ENCODE measurements around the gene PLCD4. TPM values are rescaled to one million over a fixed set of nuclear protein-coding genes. Genes with fewer than 3 reads are reported as not detected.

PLCD4 gene
- polyA plus RNA-seq, 3 donors, result 0.04 to 0.05 TPM; not detected in 1

DNA sequence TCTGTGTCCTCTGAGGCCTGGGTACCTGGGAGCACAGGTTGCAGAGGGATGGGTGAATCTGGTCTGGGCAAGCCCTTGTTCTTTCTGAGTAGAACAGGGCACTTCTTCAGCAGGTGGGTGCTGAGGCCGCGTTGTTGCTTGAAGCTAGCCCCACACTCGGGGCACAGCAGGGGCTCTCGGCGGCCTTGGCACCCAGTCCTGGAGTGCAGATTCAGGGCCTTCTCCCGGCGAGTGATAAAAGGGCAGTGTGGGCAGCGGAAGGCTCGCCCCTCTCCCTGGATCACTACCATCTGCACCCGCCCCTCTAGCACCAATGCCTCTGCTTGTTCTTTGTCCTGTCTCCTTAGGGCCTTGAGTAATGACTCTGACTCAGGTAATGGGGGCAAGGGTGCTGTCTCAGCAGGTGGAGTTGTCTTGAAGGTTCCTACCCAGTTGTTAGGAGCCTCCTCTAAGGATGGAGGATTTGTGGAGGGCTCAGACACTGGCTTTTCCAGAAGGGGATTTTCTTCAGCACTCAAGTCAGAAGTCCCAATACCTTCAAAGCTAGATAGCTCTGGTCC is 36.1 kb downstream of the PLCD4 start:
- no peak overlapping the region for H3K27ac Mint-ChIP-seq
- Histone ChIP-seq H3K4me1 (ENCODE audit: control insufficient read depth in 1 of 2, insufficient read depth in 2 of 2, low read length in 2 of 2) (no peaks in the 10 kb centered on the region), H3K36me3 (replicated peaks in 1 of 2; ENCODE audit: control insufficient read depth in 1 of 2, insufficient read depth in 2 of 2, low read length in 2 of 2) (peaks cover 82 to 97% of the 10 kb centered on the region in 2 donors), H3K27ac (ENCODE audit: low read depth in 1 of 2, low read length in 2 of 2) (no peak overlapping the region), H3K9me3 (replicated peaks in 1 of 2; ENCODE audit: control insufficient read depth in 1 of 2, insufficient read depth in 1 of 2, low read length in 2 of 2) (no peaks in the 10 kb centered on the region), H4K20me1 (ENCODE audit: insufficient read depth, low read length) (peaks cover 3% of the 10 kb centered on the region), H3K4me3 (replicated peaks in 1 of 3; ENCODE audit: low read depth in 2 of 3, low read length in 3 of 3) (no peak overlapping the region), H2AFZ (ENCODE audit: insufficient read depth, low read depth, low read length, poor library complexity, severe bottlenecking) (no peak overlapping the region), H3K79me2 (ENCODE audit: insufficient read depth, low read length) (no peaks in the 10 kb centered on the region), H3K27me3 (ENCODE audit: control insufficient read depth in 2 of 2, insufficient read depth in 2 of 2, low read length in 2 of 2) (no peaks in the 10 kb centered on the region), H3K4me2 (replicated peaks; ENCODE audit: extremely low read depth, low read length, poor library complexity, severe bottlenecking) (no peak overlapping the region), H3K9ac (ENCODE audit: insufficient read depth, low read length, poor library complexity, severe bottlenecking) (no peak overlapping the region)
- TF ChIP-seq, protein P1, sequence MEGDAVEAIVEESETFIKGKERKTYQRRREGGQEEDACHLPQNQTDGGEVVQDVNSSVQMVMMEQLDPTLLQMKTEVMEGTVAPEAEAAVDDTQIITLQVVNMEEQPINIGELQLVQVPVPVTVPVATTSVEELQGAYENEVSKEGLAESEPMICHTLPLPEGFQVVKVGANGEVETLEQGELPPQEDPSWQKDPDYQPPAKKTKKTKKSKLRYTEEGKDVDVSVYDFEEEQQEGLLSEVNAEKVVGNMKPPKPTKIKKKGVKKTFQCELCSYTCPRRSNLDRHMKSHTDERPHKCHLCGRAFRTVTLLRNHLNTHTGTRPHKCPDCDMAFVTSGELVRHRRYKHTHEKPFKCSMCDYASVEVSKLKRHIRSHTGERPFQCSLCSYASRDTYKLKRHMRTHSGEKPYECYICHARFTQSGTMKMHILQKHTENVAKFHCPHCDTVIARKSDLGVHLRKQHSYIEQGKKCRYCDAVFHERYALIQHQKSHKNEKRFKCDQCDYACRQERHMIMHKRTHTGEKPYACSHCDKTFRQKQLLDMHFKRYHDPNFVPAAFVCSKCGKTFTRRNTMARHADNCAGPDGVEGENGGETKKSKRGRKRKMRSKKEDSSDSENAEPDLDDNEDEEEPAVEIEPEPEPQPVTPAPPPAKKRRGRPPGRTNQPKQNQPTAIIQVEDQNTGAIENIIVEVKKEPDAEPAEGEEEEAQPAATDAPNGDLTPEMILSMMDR (IDR thresholded peaks at IDR 0.05), result no peak
- no peak for DNase-seq
- intact Hi-C loops (cut with micrococcal nuclease), result no loop called here
- no peaks in the 10 kb centered on the region for H3K4me1 Mint-ChIP-seq
- no peaks in the 10 kb centered on the region for H3K9me3 Mint-ChIP-seq
- WGBS (ENCODE audit: insufficient coverage), result 98% methylated on average over 9 of the region's 10 CpGs
- no peak overlapping the region for H3K4me3 Mint-ChIP-seq
- H3K36me3 Mint-ChIP-seq, result peaks cover 83 to 100% of the 10 kb centered on the region in 2 donors
- H3K27me3 Mint-ChIP-seq (ENCODE audit: low read depth in 3 of 3), result no peaks in the 10 kb centered on the region

DNA sequence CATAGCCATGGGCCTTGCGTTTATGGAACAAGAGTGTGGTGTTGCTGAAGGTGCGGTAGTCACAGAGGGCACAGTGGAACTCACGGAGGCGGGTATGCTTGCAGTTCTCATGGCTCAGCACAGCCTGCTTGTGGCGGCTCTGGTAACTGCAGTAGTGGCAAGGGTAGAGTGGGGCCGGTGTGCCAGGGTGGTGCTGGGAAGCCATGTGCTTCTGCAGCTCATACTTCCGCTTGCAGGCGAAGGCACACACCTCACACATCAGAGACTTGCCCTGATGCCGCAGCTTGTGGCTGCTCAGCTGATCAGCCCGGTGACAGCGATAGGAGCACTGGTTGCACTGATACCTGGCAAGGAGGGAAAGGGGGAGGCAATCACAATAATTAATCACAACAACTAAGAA is 37.0 kb downstream of the PLCD4 start:
- Mint-ChIP-seq H3K36me3 (peaks cover 82 to 100% of the 10 kb centered on the region in 2 donors), H3K4me1 (no peaks in the 10 kb centered on the region), H3K27ac (peak overlapping the region in 2 of 7 donors; percentile 61 to 63), H3K4me3 (no peak overlapping the region), H3K27me3 (ENCODE audit: low read depth in 3 of 3) (no peaks in the 10 kb centered on the region), H3K9me3 (no peaks in the 10 kb centered on the region)
- H3K4me2 ChIP-seq (replicated peaks; ENCODE audit: extremely low read depth, low read length, poor library complexity, severe bottlenecking), result no peak overlapping the region
- no peak overlapping the region for H3K4me3 ChIP-seq (replicated peaks in 1 of 3; ENCODE audit: low read depth in 2 of 3, low read length in 3 of 3)
- H4K20me1 ChIP-seq (ENCODE audit: insufficient read depth, low read length), result peaks cover 5% of the 10 kb centered on the region
- H3K4me1 ChIP-seq (ENCODE audit: control insufficient read depth in 1 of 2, insufficient read depth in 2 of 2, low read length in 2 of 2), result no peaks in the 10 kb centered on the region
- DNase-seq, result no peak
- H3K9me3 ChIP-seq (replicated peaks in 1 of 2; ENCODE audit: control insufficient read depth in 1 of 2, insufficient read depth in 1 of 2, low read length in 2 of 2), result no peaks in the 10 kb centered on the region
- TF ChIP-seq, protein P1 (IDR thresholded peaks at IDR 0.05), result no peak
- intact Hi-C loops (cut with micrococcal nuclease), result no loop called here
- WGBS (ENCODE audit: insufficient coverage), result 97% methylated on average over 3 of the region's 11 CpGs
- no peak overlapping the region for H2AFZ ChIP-seq (ENCODE audit: insufficient read depth, low read depth, low read length, poor library complexity, severe bottlenecking)
- no peaks in the 10 kb centered on the region for H3K79me2 ChIP-seq (ENCODE audit: insufficient read depth, low read length)
- peaks cover 83 to 97% of the 10 kb centered on the region in 2 donors for H3K36me3 ChIP-seq (replicated peaks in 1 of 2; ENCODE audit: control insufficient read depth in 1 of 2, insufficient read depth in 2 of 2, low read length in 2 of 2)
- no peak overlapping the region for H3K27ac ChIP-seq (ENCODE audit: low read depth in 1 of 2, low read length in 2 of 2)
- H3K9ac ChIP-seq (ENCODE audit: insufficient read depth, low read length, poor library complexity, severe bottlenecking), result no peak overlapping the region
- H3K27me3 ChIP-seq (ENCODE audit: control insufficient read depth in 2 of 2, insufficient read depth in 2 of 2, low read length in 2 of 2), result no peaks in the 10 kb centered on the region
